ENCODE results near the gene PABPN1.

GRCh38 chr14:23347406-23348296, 26.4 kb downstream of the PABPN1 start:
- no peak for TF ChIP-seq MYC (IDR thresholded peaks at IDR 0.05; ENCODE audit: low read depth, low read length)
- no peak for TF ChIP-seq CTCF (IDR thresholded peaks at IDR 0.05; ENCODE audit: low read depth, low read length)
